Activated T-helper 17 cell treated with anti-CD3 and anti-CD28 coated beads, Interleukin-2, amount 50 U/mL, for 72 hours (primary cell): ENCODE data around the gene BSDC1. TPM values are rescaled to one million over a fixed set of nuclear protein-coding genes. Genes with fewer than 3 reads are reported as not detected.

Experiments
- ATAC-seq: fragments of 150-1000 bp; cut with Tn5 transposase; replicated peaks from 2 replicates; pipeline ENCODE4 v1.10.0; 2021; ENCODE audit warnings: mild to moderate bottlenecking, moderate library complexity
- H3K27ac Mint-ChIP-seq: one replicate; pipeline ENCODE4 v1.8.0; 2022; ENCODE audit warnings: mixed read lengths
- H3K27me3 Mint-ChIP-seq: one replicate; pipeline ENCODE4 v1.8.0; 2022; ENCODE audit warnings: mixed read lengths
- H3K36me3 Mint-ChIP-seq: one replicate; pipeline ENCODE4 v1.8.0; 2022; ENCODE audit warnings: low read depth, mild to moderate bottlenecking, mixed read lengths
- H3K4me1 Mint-ChIP-seq: one replicate; pipeline ENCODE4 v1.8.0; 2022; ENCODE audit warnings: mixed read lengths
- H3K4me3 Mint-ChIP-seq: one replicate; pipeline ENCODE4 v1.8.0; 2022; ENCODE audit warnings: mild to moderate bottlenecking, mixed read lengths
- H3K9me3 Mint-ChIP-seq: one replicate; pipeline ENCODE4 v1.8.0; 2022; ENCODE audit warnings: mixed read lengths
- total RNA-seq, 2 donors: library from RNA; stranded (reverse); gene quantifications; one replicate each; pipeline ENCODE4 v1.2.3, GENCODE V29; 2022

The BSDC1 gene
- total RNA-seq, 2 donors from 2014 or later = 46.1 to 71.6 TPM

DNA sequence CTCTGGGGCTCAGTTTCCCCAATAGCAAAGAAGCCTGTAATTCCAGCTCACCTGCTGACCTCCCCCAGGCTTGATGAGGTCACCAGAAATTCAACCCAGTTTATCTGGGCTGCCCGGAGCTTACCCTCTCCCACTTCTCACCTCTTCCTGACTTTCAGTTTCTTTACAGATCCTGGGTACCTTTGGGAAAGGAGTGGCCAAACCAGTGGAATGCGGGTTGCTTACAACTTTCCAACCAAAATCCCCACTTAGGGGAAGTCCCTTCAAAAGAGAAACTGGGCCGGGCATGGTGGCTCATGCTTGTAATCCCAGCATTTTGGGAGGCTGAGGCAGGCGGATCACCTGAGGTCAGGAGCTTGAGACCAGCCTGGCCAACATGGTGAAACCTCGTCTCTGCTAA is 52.3 kb downstream of the BSDC1 start:
- Mint-ChIP-seq H3K27me3 (no peaks in the 10 kb centered on the region), H3K36me3 (no peaks in the 10 kb centered on the region), H3K4me1 (peaks cover 30% of the 10 kb centered on the region), H3K4me3 (no peak overlapping the region), H3K27ac (no peak overlapping the region), H3K9me3 (no peaks in the 10 kb centered on the region)
- ATAC-seq = no peak

DNA sequence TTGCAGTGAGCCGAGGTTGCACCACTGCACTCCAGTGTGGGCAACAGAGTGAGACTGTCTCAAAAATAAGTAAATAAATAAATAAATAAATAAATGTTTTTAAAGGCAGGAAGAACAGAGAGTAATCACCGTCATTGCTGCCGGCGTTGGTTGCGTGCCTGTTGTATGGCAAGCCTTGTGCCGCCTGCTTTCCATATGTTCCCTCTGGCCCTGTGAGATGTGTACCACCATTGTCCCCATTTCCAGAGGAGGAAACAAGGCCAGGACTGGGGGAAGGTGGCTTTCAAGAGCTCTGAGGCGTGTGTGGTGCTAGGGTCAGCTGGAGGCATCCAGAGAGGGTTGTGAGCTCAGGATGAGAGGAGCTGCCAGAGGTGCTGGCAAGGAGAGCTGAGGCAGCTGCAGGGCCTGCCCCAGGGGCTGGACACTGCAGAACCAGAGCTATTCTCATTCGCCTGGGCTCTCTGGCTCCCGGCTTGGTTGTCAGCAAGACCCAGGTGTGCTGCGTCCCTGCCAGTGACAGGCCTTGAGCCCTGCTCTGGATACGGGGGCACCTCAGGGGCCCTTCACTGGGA is 53.0 kb downstream of the BSDC1 start:
- Mint-ChIP-seq H3K4me3 (no peak overlapping the region), H3K36me3 (no peaks in the 10 kb centered on the region), H3K27ac (no peak overlapping the region), H3K4me1 (peaks cover 34% of the 10 kb centered on the region), H3K27me3 (no peaks in the 10 kb centered on the region), H3K9me3 (no peaks in the 10 kb centered on the region)
- ATAC-seq = no peak

DNA sequence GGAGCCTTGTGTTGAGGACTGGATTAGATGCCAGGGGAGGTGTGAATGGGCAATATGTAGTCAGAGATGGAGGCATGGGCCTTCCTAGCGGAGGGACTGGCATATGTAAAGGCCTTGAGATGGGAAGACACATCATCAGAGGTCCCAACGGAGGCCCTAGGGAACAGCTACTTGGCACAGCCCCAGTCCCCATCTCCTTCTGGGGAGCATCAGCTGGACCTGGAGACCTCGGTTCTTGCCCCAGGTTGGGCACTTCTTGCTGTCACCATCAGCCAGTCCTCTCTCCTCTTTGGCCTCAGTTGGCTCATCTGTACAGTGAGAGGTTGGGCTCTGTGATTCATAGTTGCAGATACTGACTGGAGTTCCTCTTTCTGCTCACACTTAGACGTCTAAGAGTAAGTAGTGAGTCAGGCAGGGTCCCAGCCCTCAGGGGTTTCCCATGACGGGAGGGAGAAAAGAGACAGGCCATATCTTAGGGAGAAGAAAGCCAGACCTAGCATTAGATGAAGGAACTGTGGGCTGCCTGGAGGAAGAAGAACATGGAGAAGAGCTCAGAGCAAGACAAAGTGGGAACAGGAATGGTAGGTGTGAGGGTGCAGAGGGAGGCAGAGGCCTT is 54.8 kb downstream of the BSDC1 start:
- Mint-ChIP-seq H3K4me3 (no peak overlapping the region), H3K27ac (peak overlapping the region; percentile 7)
- peak; percentile 84 for ATAC-seq

DNA sequence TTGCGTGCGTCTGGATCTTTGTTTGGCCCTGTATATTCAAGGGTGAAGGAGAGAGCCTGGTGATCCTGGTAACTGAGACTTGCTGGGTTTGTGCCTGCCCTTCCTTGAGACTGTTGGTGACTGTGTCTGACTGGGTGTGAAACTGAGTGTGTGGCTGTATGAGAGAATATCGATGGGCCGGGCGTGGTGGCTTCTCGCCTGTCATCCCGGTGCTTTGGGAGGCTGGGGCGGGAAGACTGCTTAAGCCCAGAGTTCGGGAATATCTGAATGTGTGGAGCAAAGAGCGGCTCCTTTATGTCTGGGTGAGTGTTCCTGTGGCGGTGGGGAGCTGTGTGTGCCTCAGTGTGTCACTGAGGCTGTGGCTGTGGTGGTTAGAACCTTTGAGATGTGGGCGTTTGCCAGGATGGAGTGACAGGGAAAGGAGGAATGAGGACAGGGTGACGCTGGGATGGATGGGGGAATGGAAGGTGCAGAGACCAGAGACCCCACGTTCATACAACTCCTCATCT is 55.5 kb downstream of the BSDC1 start:
- Mint-ChIP-seq H3K36me3 (peaks cover 3% of the 10 kb centered on the region), H3K4me1 (peaks cover 26% of the 10 kb centered on the region), H3K9me3 (no peaks in the 10 kb centered on the region), H3K27me3 (no peaks in the 10 kb centered on the region), H3K4me3 (no peak overlapping the region), H3K27ac (peak overlapping the region; percentile 1)
- no peak for ATAC-seq

More for the DNA sequence above, 54.8 kb downstream of the BSDC1 start:
- Mint-ChIP-seq H3K9me3 (no peaks in the 10 kb centered on the region), H3K36me3 (no peaks in the 10 kb centered on the region), H3K4me1 (peaks cover 24% of the 10 kb centered on the region), H3K27me3 (no peaks in the 10 kb centered on the region)

DNA sequence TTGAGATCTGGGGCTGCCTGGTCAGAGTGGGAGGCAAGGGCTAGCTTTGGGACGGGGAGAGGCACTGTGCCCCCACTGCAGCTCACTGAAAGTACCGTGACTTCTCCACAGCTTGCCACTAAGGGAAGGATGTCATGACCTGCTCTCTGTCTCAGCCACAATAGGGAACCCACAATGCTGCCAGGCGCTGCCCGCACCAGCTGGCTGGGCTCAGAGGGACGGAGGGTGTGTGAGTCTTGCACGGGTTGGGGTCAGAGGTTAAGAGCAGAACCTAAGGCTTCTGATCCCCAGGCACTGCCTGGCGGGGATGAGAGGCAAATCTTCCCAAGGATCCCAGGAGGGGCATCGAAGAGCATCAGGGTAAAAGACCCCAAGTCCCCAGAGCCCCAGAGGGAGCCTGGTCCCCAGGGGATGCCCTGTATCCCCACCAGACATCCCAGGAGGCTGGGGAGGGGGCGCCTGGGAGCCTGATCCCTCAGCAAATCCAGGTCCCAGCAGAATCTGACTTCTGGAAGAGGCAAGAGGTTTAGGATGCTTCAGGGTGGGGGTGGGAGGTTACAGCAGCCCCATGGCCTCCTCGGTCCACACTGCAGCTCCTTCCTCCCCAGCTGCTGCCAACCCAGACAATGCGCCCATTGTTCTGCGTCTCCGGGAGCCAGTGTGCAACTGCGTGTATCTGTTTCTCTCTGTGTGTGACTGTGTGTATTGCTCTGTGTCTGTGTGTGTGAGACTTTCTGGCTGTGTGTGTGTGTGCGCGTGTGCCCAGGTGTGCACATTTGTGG is 56.2 kb downstream of the BSDC1 start:
- H3K9me3 Mint-ChIP-seq = no peaks in the 10 kb centered on the region
- H3K27ac Mint-ChIP-seq = peak overlapping the region; percentile 69
- peaks cover 31% of the 10 kb centered on the region for H3K4me1 Mint-ChIP-seq
- peaks cover 8% of the 10 kb centered on the region for H3K36me3 Mint-ChIP-seq
- peak overlapping the region; percentile 54 for H3K4me3 Mint-ChIP-seq
- peak; percentile 46 for ATAC-seq
- no peaks in the 10 kb centered on the region for H3K27me3 Mint-ChIP-seq

DNA sequence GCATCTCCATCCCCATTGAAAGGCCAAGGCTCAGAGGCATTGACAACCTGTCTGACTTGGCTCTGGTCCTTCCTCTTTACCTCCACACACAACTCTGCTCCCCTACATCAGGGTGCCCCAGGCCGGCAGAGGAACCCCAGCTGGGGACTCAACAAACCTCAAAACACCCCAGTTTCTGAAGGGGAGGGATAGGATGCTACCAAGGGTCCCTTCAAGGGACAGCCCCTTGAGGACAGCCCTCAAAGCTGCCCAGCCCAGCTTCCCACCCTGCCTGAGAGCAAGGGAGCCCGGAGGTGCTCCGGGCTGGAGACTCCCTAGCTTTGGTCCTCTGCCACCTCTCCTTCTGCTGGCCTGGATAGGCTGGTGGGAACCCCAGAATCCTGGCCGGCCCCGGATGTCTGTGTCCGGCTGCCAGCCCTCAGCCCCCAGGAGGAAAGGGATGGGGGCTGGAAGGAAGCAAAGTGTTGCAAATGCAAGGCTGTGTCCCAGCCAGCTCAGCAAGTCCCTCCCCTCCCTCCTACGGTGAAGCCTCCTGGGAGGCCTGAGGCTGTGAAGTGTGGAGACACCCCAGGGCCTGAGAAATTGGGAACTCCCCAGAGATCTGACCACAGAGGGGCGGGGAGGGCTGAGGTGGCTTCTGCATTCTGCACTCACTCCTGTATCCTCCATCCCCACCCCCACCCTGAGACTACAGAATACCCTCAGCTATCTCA is 57.1 kb downstream of the BSDC1 start:
- H3K27me3 Mint-ChIP-seq = no peaks in the 10 kb centered on the region
- H3K4me3 Mint-ChIP-seq = peak overlapping the region; percentile 54
- peak; percentile 58 for ATAC-seq
- H3K9me3 Mint-ChIP-seq = no peaks in the 10 kb centered on the region
- peak overlapping the region; percentile 69 for H3K27ac Mint-ChIP-seq
- peaks cover 31% of the 10 kb centered on the region for H3K4me1 Mint-ChIP-seq
- peaks cover 15% of the 10 kb centered on the region for H3K36me3 Mint-ChIP-seq

DNA sequence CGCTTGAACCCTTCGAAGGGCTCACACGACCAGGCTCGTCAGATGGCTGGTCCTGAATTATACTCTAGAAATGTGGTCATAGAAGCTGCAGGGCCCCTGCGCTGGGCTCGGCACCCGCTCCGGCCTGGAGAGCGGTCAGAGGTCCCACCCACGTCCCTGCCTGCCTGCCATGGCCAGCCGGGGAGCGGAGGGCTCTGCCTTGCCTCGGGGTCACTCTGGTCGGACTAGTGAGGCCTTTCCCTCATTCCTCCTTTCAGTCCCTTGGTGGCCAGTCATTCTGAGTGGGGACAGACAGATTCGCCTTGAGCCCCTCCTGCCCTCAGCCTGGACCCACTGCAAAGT is 57.7 kb downstream of the BSDC1 start:
- H3K4me1 Mint-ChIP-seq = peaks cover 31% of the 10 kb centered on the region
- peak overlapping the region; percentile 54 for H3K4me3 Mint-ChIP-seq
- H3K9me3 Mint-ChIP-seq = no peaks in the 10 kb centered on the region
- ATAC-seq = no peak
- H3K27ac Mint-ChIP-seq = no peak overlapping the region
- peaks cover 21% of the 10 kb centered on the region for H3K36me3 Mint-ChIP-seq
- H3K27me3 Mint-ChIP-seq = no peaks in the 10 kb centered on the region

DNA sequence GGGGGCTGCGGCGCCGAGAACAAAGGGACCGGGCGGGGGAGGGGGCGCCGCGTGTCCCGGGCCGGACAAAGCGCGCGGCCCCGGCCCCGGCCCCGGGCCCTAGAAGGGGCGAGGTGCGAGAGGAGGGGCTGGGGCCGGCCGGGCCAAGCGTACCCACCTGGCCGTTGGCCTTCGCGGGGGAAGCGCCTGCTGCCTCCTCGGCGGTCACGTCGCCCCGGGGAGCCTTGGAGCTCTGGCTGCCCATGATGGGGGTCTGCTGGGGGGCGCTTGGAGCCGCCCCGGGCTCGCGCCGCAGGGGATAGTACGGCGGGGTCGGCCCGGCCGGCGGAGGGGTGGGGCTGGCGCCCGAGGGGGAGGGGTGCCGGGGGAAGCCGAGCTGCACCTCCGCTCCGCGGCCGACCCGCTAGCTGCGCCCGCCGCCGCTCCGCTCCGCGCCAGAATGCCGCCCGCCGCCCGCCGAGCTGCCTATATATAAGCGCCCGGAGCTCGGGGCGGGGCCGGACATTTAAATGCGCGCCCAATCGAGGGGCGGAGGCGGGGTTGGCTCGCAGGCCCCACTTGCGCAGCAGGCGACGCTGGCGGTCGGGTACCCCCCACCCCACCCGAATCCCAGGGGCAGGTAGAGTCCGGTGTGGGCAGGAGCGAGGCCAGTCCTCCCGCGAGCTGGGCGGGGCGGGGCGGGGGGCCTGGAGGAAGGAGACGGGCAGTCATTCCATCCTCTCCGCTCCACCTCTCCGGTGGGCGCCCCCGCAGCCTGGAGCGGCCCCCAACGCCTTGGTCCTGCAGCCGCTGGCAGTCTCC is 58.3 kb downstream of the BSDC1 start, which contains the start of gene MARCKSL1:
TSS of gene MARCKSL1 (minus strand) at position 444 of the 801 bp plus-strand sequence. CDS start at position 244, 200 bp downstream.
- H3K36me3 Mint-ChIP-seq = peaks cover 26% of the 10 kb centered on the region
- peak within 1 kb of the TSS; percentile 69 for H3K27ac Mint-ChIP-seq
- ATAC-seq = peak; percentile 37
- H3K4me1 Mint-ChIP-seq = peaks cover 31% of the 10 kb centered on the region
- no peaks in the 10 kb centered on the region for H3K9me3 Mint-ChIP-seq
- no peaks in the 10 kb centered on the region for H3K27me3 Mint-ChIP-seq
- peak within 1 kb of the TSS; percentile 74 for H3K4me3 Mint-ChIP-seq

DNA sequence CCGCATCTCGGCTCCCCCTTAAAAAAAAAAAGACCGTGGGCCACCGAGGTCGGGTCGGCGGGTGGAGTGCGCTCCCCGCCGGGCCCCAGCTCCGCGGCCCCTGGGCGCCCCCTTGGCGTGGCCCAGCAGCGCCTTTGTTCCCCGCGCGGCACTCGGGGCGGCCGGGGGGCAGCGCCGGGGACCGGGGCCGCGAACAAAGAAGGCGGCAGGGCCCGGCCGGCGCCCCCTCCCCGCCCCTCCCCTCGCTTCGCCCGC is 58.8 kb downstream of the BSDC1 start:
- Mint-ChIP-seq H3K36me3 (peaks cover 32% of the 10 kb centered on the region), H3K4me1 (peaks cover 31% of the 10 kb centered on the region), H3K27ac (no peak overlapping the region), H3K27me3 (no peaks in the 10 kb centered on the region), H3K9me3 (no peaks in the 10 kb centered on the region), H3K4me3 (peak overlapping the region; percentile 74)
- peak; percentile 10 for ATAC-seq

DNA sequence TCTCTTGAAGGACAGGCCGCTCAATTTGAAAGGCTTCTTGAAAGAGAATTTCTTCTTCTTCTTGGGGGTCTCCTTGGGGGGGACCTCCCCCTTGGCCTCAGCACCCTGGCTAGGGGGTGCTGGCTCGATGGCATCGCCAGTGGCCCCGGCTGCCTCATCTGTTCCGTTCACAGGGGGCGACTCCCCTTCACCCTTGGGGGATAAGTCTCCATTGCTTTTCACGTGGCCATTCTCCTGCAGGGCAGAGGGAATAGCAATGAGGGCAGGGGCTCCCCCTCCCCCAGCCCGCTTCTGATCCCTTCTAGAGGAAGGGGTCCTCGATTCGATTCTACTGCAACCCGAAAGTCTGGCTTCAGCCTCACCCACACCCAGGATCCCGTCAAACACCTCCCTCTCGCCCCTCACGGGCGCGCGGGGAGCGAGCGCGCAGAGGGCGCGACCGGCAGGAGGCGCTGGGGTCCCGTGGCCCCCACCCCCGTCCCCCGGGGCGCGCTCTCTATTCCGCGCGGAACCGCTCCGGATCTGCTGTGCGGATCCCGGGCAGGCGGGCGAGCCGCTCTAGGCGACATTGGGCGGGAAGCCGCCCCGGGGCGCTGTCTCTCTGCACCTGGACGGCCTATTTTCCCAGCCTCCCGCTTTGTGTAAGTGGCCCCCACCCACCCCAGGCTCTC is 59.2 kb downstream of the BSDC1 start:
- Mint-ChIP-seq H3K27me3 (no peaks in the 10 kb centered on the region), H3K4me3 (peak overlapping the region; percentile 74), H3K4me1 (peaks cover 31% of the 10 kb centered on the region), H3K9me3 (no peaks in the 10 kb centered on the region), H3K36me3 (peaks cover 36% of the 10 kb centered on the region), H3K27ac (no peak overlapping the region)
- peak; percentile 18 for ATAC-seq

DNA sequence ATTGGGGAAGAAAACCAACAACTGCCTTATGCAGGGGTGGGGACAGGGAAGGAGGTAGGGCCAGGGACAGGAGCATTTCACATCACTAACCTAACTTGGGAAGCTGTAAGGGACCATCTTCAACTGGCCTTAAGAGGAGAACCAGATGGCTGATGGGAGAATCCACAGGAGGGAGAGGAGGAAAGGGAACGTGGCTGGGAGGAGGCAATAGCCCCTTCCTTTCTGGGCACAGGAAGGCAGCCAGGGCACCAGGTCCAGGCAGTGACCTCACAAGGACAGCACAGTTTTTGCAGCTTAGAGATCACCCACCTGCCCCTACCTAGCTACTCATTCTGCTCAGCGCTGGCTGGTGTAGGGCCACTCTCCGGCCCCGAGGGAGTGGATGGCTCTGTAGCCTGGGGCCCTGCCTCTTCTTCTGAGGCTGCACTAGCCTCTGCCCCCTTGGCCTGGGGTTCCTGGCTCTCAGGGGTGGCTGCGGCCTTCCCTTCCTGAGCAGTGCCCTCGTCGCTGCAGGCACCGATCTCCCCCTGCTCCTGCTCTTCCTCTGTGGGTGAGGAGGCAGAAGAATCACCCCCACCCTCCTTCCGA is 59.9 kb downstream of the BSDC1 start:
- Mint-ChIP-seq H3K9me3 (no peaks in the 10 kb centered on the region), H3K27ac (peak overlapping the region; percentile 56), H3K36me3 (peaks cover 43% of the 10 kb centered on the region), H3K27me3 (no peaks in the 10 kb centered on the region), H3K4me3 (peak overlapping the region; percentile 74), H3K4me1 (peaks cover 26% of the 10 kb centered on the region)
- no peak for ATAC-seq

DNA sequence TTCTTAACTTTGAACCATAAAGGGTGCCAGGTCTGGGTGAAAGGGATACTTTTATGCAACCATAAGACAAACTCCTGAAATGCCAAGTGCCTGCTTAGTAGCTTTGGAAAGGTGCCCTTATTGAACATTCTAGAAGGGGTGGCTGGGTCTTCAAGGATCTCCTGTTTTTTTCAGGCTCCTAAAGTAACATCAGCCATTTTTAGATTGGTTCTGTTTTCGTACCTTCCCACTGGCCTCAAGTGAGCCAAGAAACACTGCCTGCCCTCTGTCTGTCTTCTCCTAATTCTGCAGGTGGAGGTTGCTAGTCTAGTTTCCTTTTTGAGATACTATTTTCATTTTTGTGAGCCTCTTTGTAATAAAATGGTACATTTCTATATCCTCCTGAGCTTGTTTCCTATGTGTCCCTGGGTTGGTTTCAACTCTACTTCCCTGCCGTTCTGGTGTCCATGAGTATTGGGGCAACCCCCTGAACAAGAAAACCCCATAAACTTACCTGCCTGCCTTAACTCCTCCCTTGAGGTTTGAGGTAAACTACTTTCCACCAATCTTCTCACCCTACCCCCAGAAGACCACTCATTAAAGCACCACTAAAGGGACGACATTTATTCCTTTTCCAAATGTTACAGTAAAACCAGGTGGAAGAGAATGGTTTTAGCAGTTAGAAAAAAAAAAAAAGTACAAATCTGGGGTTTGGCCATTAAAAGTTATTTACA is 60.8 kb downstream of the BSDC1 start:
- peaks cover 52% of the 10 kb centered on the region for H3K36me3 Mint-ChIP-seq
- H3K27me3 Mint-ChIP-seq = no peaks in the 10 kb centered on the region
- peak overlapping the region; percentile 47 for H3K4me3 Mint-ChIP-seq
- peaks cover 21% of the 10 kb centered on the region for H3K4me1 Mint-ChIP-seq
- ATAC-seq = no peak
- H3K27ac Mint-ChIP-seq = peak overlapping the region; percentile 56
- H3K9me3 Mint-ChIP-seq = no peaks in the 10 kb centered on the region
